ENCODE measurements around the gene FN1. TPM values are rescaled to one million over a fixed set of nuclear protein-coding genes. Genes with fewer than 3 reads are reported as not detected.

FN1 gene
- total and polyA plus RNA-seq, 11 donors, result 100 to 1,418 (median 343) TPM

GRCh38 chr2:215347878-215348277 is 88.0 kb downstream of the FN1 start:
- DNase-seq (no peak), ATAC-seq (no peak)

GRCh38 chr2:215338883-215339679 is 96.8 kb downstream of the FN1 start:
- WGBS, 4 donors, result 89 to 94% (median 93%) methylated on average over 7 of the region's 7 CpGs
- H3K4me3 ChIP-seq, result no peak overlapping the region
- DNase-seq (no peak), ATAC-seq (no peak)
- no peaks in the 10 kb centered on the region for H3K9me3 ChIP-seq
- TF ChIP-seq CTCF (IDR thresholded peaks at IDR 0.05) (no peak), POLR2A (IDR thresholded peaks at IDR 0.05) (no peak)
- intact Hi-C loops (cut with DNase I), result no loop called here
- H3K27me3 ChIP-seq, result no peaks in the 10 kb centered on the region
- H3K27ac ChIP-seq, result no peak overlapping the region
- H3K36me3 ChIP-seq, result peaks cover 0 to 97% (median 82%) of the 10 kb centered on the region in 9 donors
- H3K4me1 ChIP-seq, result no peaks in the 10 kb centered on the region

More at GRCh38 chr2:215347878-215348277, 88.0 kb downstream of the FN1 start:
- Histone ChIP-seq H3K4me3 (no peak overlapping the region), H3K27ac (no peak overlapping the region), H3K36me3 (peaks cover 0 to 73% (median 55%) of the 10 kb centered on the region in 9 donors), H3K9me3 (no peaks in the 10 kb centered on the region), H3K4me1 (no peaks in the 10 kb centered on the region), H3K27me3 (no peaks in the 10 kb centered on the region)
- intact Hi-C loops (cut with DNase I), result no loop called here
- TF ChIP-seq POLR2A (IDR thresholded peaks at IDR 0.05) (no peak), CTCF (IDR thresholded peaks at IDR 0.05) (no peak)

GRCh38 chr2:215332872-215333595 is 102.8 kb downstream of the FN1 start:
- 91 to 92% (median 91%) methylated on average over 5 of the region's 5 CpGs for WGBS, 4 donors
- DNase-seq, result no peak
- intact Hi-C loops (cut with DNase I), result no loop called here
- Histone ChIP-seq H3K4me3 (no peak overlapping the region), H3K9me3 (no peaks in the 10 kb centered on the region), H3K27ac (no peak overlapping the region), H3K36me3 (peaks cover 0 to 76% (median 63%) of the 10 kb centered on the region in 9 donors), H3K4me1 (no peaks in the 10 kb centered on the region), H3K27me3 (no peaks in the 10 kb centered on the region)
- no peak for ATAC-seq
- TF ChIP-seq POLR2A (IDR thresholded peaks at IDR 0.05) (no peak), CTCF (IDR thresholded peaks at IDR 0.05) (no peak)

GRCh38 chr2:215328066-215328465 is 107.8 kb downstream of the FN1 start:
- Histone ChIP-seq H3K4me3 (no peak overlapping the region), H3K4me1 (no peaks in the 10 kb centered on the region), H3K27ac (no peak overlapping the region), H3K36me3 (peaks cover 0 to 64% (median 53%) of the 10 kb centered on the region in 9 donors), H3K9me3 (no peaks in the 10 kb centered on the region), H3K27me3 (no peaks in the 10 kb centered on the region)
- TF ChIP-seq CTCF (IDR thresholded peaks at IDR 0.05), result no peak
- no peak for TF ChIP-seq POLR2A (IDR thresholded peaks at IDR 0.05)
- ATAC-seq (no peak), DNase-seq (no peak)
- WGBS, 4 donors, result 76 to 92% (median 87%) methylated on average over 5 of the region's 5 CpGs
- intact Hi-C loops (cut with DNase I), result no loop called here
